ENCODE data around the gene ZBTB34. TPM values are rescaled to one million over a fixed set of nuclear protein-coding genes. Genes with fewer than 3 reads are reported as not detected.

The ZBTB34 gene
- polyA plus RNA-seq, 1 donor from 2014 or later: 19.5 TPM

GRCh38 chr9:126836216-126836615 lies 24.2 kb upstream of the ZBTB34 start:
- TF ChIP-seq MXI1 (conservative IDR thresholded peaks at IDR 0.05; ENCODE audit: poor library complexity, severe bottlenecking): no peak
- no peak for TF ChIP-seq POLR2AphosphoS5 (IDR thresholded peaks at IDR 0.05)
- Histone ChIP-seq H3K36me3 (ENCODE audit: insufficient read depth, low read length) (no peaks in the 10 kb centered on the region), H3F3A (ENCODE audit: insufficient read depth, low read length, poor library complexity, severe bottlenecking) (no peaks in the 10 kb centered on the region), H3K4me2 (ENCODE audit: low read length) (no peak overlapping the region), H3K27me3 (ENCODE audit: insufficient read depth, low read depth, low read length) (no peaks in the 10 kb centered on the region), H3K9me2 (ENCODE audit: insufficient read depth, low read length) (no peaks in the 10 kb centered on the region), H3K79me2 (replicated peaks; ENCODE audit: insufficient read depth, low read length) (peaks cover 7% of the 10 kb centered on the region), H3K4me3 (ENCODE audit: low read length) (no peak overlapping the region), H3K9me3 (ENCODE audit: low read length) (no peaks in the 10 kb centered on the region), H4K20me1 (ENCODE audit: insufficient read depth) (no peaks in the 10 kb centered on the region), H3K9ac (ENCODE audit: low read length) (no peak overlapping the region), H2AFZ (ENCODE audit: low read depth, low read length) (no peak overlapping the region), H3K27ac (ENCODE audit: low read length) (no peak overlapping the region)

GRCh38 chr9:126838055-126838811 lies 22.2 kb upstream of the ZBTB34 start:
- Histone ChIP-seq H3K4me2 (ENCODE audit: low read length) (no peak overlapping the region), H3K79me2 (replicated peaks; ENCODE audit: insufficient read depth, low read length) (peaks cover 7% of the 10 kb centered on the region), H3K27me3 (ENCODE audit: insufficient read depth, low read depth, low read length) (no peaks in the 10 kb centered on the region), H3K4me3 (ENCODE audit: low read length) (no peak overlapping the region), H3K9ac (ENCODE audit: low read length) (no peak overlapping the region), H3F3A (ENCODE audit: insufficient read depth, low read length, poor library complexity, severe bottlenecking) (no peaks in the 10 kb centered on the region), H3K27ac (ENCODE audit: low read length) (no peak overlapping the region), H3K9me2 (ENCODE audit: insufficient read depth, low read length) (no peaks in the 10 kb centered on the region), H2AFZ (ENCODE audit: low read depth, low read length) (no peak overlapping the region), H3K36me3 (ENCODE audit: insufficient read depth, low read length) (no peaks in the 10 kb centered on the region), H3K9me3 (ENCODE audit: low read length) (no peaks in the 10 kb centered on the region), H4K20me1 (ENCODE audit: insufficient read depth) (no peaks in the 10 kb centered on the region)
- TF ChIP-seq CTCF (IDR thresholded peaks at IDR 0.05; ENCODE audit: poor library complexity, severe bottlenecking) (no peak), RAD21 (conservative IDR thresholded peaks at IDR 0.05) (no peak), POLR2AphosphoS5 (IDR thresholded peaks at IDR 0.05) (no peak), SMC3 (conservative IDR thresholded peaks at IDR 0.05; ENCODE audit: poor library complexity) (no peak), TAF1 (IDR thresholded peaks at IDR 0.05; ENCODE audit: low read depth) (no peak), EP300 (conservative IDR thresholded peaks at IDR 0.05; ENCODE audit: poor library complexity, severe bottlenecking) (no peak), EZH2 (IDR thresholded peaks at IDR 0.05; ENCODE audit: borderline replicate concordance, insufficient read depth, low read length, poor library complexity, severe bottlenecking) (no peak), MXI1 (conservative IDR thresholded peaks at IDR 0.05; ENCODE audit: poor library complexity, severe bottlenecking) (no peak)
- TF ChIP-seq, protein P1, sequence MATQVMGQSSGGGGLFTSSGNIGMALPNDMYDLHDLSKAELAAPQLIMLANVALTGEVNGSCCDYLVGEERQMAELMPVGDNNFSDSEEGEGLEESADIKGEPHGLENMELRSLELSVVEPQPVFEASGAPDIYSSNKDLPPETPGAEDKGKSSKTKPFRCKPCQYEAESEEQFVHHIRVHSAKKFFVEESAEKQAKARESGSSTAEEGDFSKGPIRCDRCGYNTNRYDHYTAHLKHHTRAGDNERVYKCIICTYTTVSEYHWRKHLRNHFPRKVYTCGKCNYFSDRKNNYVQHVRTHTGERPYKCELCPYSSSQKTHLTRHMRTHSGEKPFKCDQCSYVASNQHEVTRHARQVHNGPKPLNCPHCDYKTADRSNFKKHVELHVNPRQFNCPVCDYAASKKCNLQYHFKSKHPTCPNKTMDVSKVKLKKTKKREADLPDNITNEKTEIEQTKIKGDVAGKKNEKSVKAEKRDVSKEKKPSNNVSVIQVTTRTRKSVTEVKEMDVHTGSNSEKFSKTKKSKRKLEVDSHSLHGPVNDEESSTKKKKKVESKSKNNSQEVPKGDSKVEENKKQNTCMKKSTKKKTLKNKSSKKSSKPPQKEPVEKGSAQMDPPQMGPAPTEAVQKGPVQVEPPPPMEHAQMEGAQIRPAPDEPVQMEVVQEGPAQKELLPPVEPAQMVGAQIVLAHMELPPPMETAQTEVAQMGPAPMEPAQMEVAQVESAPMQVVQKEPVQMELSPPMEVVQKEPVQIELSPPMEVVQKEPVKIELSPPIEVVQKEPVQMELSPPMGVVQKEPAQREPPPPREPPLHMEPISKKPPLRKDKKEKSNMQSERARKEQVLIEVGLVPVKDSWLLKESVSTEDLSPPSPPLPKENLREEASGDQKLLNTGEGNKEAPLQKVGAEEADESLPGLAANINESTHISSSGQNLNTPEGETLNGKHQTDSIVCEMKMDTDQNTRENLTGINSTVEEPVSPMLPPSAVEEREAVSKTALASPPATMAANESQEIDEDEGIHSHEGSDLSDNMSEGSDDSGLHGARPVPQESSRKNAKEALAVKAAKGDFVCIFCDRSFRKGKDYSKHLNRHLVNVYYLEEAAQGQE (IDR thresholded peaks at IDR 0.05; ENCODE audit: borderline replicate concordance): no peak
